ENCODE results near the gene KLHL29.

GRCh38 chr2:23636426-23636825 is 251.4 kb downstream of the KLHL29 start:
- TF ChIP-seq, protein P1, sequence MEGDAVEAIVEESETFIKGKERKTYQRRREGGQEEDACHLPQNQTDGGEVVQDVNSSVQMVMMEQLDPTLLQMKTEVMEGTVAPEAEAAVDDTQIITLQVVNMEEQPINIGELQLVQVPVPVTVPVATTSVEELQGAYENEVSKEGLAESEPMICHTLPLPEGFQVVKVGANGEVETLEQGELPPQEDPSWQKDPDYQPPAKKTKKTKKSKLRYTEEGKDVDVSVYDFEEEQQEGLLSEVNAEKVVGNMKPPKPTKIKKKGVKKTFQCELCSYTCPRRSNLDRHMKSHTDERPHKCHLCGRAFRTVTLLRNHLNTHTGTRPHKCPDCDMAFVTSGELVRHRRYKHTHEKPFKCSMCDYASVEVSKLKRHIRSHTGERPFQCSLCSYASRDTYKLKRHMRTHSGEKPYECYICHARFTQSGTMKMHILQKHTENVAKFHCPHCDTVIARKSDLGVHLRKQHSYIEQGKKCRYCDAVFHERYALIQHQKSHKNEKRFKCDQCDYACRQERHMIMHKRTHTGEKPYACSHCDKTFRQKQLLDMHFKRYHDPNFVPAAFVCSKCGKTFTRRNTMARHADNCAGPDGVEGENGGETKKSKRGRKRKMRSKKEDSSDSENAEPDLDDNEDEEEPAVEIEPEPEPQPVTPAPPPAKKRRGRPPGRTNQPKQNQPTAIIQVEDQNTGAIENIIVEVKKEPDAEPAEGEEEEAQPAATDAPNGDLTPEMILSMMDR (IDR thresholded peaks at IDR 0.05; ENCODE audit: poor library complexity, severe bottlenecking), result no peak
- no peak for TF ChIP-seq TAF1 (IDR thresholded peaks at IDR 0.05; ENCODE audit: low read depth)
- no peak for TF ChIP-seq EP300 (conservative IDR thresholded peaks at IDR 0.05; ENCODE audit: poor library complexity, severe bottlenecking)
- TF ChIP-seq, protein P2, sequence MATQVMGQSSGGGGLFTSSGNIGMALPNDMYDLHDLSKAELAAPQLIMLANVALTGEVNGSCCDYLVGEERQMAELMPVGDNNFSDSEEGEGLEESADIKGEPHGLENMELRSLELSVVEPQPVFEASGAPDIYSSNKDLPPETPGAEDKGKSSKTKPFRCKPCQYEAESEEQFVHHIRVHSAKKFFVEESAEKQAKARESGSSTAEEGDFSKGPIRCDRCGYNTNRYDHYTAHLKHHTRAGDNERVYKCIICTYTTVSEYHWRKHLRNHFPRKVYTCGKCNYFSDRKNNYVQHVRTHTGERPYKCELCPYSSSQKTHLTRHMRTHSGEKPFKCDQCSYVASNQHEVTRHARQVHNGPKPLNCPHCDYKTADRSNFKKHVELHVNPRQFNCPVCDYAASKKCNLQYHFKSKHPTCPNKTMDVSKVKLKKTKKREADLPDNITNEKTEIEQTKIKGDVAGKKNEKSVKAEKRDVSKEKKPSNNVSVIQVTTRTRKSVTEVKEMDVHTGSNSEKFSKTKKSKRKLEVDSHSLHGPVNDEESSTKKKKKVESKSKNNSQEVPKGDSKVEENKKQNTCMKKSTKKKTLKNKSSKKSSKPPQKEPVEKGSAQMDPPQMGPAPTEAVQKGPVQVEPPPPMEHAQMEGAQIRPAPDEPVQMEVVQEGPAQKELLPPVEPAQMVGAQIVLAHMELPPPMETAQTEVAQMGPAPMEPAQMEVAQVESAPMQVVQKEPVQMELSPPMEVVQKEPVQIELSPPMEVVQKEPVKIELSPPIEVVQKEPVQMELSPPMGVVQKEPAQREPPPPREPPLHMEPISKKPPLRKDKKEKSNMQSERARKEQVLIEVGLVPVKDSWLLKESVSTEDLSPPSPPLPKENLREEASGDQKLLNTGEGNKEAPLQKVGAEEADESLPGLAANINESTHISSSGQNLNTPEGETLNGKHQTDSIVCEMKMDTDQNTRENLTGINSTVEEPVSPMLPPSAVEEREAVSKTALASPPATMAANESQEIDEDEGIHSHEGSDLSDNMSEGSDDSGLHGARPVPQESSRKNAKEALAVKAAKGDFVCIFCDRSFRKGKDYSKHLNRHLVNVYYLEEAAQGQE (IDR thresholded peaks at IDR 0.05; ENCODE audit: borderline replicate concordance), result no peak
- no peak for TF ChIP-seq EZH2 (IDR thresholded peaks at IDR 0.05; ENCODE audit: borderline replicate concordance, insufficient read depth, low read length, poor library complexity, severe bottlenecking)
- TF ChIP-seq POLR2AphosphoS5 (IDR thresholded peaks at IDR 0.05), result no peak
